ENCODE data around the gene EPRS1. TPM values are rescaled to one million over a fixed set of nuclear protein-coding genes. Genes with fewer than 3 reads are reported as not detected.

Gene EPRS1
- total and polyA plus RNA-seq, 9 of the 15 experiments (the other 6 are each of a cell fraction or from before 2014, with no cell fraction given), result 129 to 291 (median 248) TPM

DNA sequence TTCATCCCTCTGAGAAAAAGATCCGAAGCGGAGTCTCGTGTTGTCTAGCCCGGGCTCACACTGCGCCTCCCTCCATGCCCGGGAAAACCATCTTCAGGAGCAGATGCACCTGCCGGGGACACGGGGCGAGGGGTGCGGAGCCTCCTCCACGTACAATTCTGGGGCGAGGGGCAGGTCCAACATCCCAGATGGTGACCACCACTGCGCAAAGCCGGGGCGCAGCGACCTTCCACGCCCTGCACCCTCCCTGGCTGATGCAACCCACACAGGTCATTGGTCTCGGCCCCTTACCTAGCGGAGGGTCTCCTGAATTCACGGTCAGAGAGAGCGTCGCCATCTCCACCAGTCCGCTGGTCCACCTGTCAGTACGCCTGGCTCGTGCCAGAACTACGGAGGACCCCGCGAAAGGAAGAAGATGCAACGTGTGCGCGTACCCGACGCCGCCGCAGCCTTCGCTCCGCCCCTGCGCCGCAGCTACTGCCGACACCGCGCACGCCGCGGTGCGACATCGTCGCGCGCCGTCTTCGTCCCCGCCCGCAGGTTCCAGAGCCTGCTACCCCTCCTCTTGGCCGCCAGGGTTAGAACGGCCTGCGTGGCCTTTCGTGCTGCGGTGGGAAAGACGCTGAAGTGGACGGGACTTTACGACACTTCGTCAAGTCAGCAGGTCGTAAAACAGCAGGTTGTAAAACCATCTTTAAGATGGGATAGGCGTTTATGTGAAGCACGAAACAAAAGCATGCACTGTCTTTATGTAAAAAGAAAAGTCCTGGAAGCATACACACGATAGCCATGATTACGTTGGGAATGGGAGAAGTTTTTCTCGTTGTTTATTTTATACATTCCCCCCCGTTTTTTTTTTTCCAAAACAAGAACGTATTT, at the start of gene EPRS1 (continued):
- 0 out of 2 replicates have a peak, but pooled peaks have one; percentile 41 for TF ChIP-seq TCF7 (IDR thresholded peaks at IDR 0.05; ENCODE audit: borderline replicate concordance)
- TF ChIP-seq ZNF431 (CRISPR knock-in tag; IDR thresholded peaks at IDR 0.05), result peak; percentile 71; the same call in 1 of the 2 replicates
- peak in 1 of 2 experiments; percentile 95; a peak in 1 of 3 replicates for TF ChIP-seq CBX3 (IDR thresholded peaks at IDR 0.05; ENCODE audit: borderline replicate concordance in 1 of 2, low read length in 2 of 2)
- TF ChIP-seq MTA3 (IDR thresholded peaks at IDR 0.05; ENCODE audit: borderline replicate concordance), result peak; percentile 92; the same call in 1 of the 2 replicates
- TF ChIP-seq SMAD4 (CRISPR knock-in tag; conservative IDR thresholded peaks at IDR 0.05), result peak; percentile 80
- TF ChIP-seq, protein P1, sequence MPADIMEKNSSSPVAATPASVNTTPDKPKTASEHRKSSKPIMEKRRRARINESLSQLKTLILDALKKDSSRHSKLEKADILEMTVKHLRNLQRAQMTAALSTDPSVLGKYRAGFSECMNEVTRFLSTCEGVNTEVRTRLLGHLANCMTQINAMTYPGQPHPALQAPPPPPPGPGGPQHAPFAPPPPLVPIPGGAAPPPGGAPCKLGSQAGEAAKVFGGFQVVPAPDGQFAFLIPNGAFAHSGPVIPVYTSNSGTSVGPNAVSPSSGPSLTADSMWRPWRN (IDR thresholded peaks at IDR 0.05; ENCODE audit: low read depth), result 0 out of 2 replicates have a peak, but pooled peaks have one; percentile 8
- no peak for TF ChIP-seq CBFA2T2 (conservative IDR thresholded peaks at IDR 0.05)
- no peak for TF ChIP-seq THRAP3 (IDR thresholded peaks at IDR 0.05; ENCODE audit: borderline replicate concordance)
- TF ChIP-seq GTF2E2 (tag; IDR thresholded peaks at IDR 0.05), result no peak
- peak; percentile 42; the same call in 1 of the 2 replicates for TF ChIP-seq MAFG (tag; conservative IDR thresholded peaks at IDR 0.05)
- TF ChIP-seq, protein P2, sequence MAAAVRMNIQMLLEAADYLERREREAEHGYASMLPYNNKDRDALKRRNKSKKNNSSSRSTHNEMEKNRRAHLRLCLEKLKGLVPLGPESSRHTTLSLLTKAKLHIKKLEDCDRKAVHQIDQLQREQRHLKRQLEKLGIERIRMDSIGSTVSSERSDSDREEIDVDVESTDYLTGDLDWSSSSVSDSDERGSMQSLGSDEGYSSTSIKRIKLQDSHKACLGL (CRISPR knock-in tag; IDR thresholded peaks at IDR 0.05; ENCODE audit: borderline replicate concordance, poor library complexity, severe bottlenecking), result peak; percentile 76
- TF ChIP-seq, protein P3, sequence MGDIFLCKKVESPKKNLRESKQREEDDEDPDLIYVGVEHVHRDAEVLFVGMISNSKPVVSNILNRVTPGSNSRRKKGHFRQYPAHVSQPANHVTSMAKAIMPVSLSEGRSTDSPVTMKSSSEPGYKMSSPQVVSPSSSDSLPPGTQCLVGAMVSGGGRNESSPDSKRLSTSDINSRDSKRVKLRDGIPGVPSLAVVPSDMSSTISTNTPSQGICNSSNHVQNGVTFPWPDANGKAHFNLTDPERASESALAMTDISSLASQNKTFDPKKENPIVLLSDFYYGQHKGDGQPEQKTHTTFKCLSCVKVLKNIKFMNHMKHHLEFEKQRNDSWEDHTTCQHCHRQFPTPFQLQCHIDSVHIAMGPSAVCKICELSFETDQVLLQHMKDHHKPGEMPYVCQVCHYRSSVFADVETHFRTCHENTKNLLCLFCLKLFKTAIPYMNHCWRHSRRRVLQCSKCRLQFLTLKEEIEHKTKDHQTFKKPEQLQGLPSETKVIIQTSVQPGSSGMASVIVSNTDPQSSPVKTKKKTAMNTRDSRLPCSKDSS (IDR thresholded peaks at IDR 0.05; ENCODE audit: low read depth, partially characterized antibody), result no peak
- peak; percentile 88 for TF ChIP-seq GABPB1 (CRISPR knock-in tag; IDR thresholded peaks at IDR 0.05)
- TF ChIP-seq, protein P4, sequence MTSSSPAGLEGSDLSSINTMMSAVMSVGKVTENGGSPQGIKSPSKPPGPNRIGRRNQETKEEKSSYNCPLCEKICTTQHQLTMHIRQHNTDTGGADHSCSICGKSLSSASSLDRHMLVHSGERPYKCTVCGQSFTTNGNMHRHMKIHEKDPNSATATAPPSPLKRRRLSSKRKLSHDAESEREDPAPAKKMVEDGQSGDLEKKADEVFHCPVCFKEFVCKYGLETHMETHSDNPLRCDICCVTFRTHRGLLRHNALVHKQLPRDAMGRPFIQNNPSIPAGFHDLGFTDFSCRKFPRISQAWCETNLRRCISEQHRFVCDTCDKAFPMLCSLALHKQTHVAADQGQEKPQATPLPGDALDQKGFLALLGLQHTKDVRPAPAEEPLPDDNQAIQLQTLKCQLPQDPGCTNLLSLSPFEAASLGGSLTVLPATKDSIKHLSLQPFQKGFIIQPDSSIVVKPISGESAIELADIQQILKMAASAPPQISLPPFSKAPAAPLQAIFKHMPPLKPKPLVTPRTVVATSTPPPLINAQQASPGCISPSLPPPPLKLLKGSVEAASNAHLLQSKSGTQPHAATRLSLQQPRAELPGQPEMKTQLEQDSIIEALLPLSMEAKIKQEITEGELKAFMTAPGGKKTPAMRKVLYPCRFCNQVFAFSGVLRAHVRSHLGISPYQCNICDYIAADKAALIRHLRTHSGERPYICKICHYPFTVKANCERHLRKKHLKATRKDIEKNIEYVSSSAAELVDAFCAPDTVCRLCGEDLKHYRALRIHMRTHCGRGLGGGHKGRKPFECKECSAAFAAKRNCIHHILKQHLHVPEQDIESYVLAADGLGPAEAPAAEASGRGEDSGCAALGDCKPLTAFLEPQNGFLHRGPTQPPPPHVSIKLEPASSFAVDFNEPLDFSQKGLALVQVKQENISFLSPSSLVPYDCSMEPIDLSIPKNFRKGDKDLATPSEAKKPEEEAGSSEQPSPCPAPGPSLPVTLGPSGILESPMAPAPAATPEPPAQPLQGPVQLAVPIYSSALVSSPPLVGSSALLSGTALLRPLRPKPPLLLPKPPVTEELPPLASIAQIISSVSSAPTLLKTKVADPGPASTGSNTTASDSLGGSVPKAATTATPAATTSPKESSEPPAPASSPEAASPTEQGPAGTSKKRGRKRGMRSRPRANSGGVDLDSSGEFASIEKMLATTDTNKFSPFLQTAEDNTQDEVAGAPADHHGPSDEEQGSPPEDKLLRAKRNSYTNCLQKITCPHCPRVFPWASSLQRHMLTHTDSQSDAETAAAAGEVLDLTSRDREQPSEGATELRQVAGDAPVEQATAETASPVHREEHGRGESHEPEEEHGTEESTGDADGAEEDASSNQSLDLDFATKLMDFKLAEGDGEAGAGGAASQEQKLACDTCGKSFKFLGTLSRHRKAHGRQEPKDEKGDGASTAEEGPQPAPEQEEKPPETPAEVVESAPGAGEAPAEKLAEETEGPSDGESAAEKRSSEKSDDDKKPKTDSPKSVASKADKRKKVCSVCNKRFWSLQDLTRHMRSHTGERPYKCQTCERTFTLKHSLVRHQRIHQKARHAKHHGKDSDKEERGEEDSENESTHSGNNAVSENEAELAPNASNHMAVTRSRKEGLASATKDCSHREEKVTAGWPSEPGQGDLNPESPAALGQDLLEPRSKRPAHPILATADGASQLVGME (CRISPR knock-in tag; IDR thresholded peaks at IDR 0.05), result peak; percentile 59
- TF ChIP-seq, protein P5, sequence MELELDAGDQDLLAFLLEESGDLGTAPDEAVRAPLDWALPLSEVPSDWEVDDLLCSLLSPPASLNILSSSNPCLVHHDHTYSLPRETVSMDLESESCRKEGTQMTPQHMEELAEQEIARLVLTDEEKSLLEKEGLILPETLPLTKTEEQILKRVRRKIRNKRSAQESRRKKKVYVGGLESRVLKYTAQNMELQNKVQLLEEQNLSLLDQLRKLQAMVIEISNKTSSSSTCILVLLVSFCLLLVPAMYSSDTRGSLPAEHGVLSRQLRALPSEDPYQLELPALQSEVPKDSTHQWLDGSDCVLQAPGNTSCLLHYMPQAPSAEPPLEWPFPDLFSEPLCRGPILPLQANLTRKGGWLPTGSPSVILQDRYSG (tag; conservative IDR thresholded peaks at IDR 0.05; ENCODE audit: low read depth), result 0 out of 2 replicates have a peak, but pooled peaks have one; percentile 22
